HT1080 (cell line): ENCODE data around the gene PDE5A. TPM values are rescaled to one million over a fixed set of nuclear protein-coding genes. Genes with fewer than 3 reads are reported as not detected.

Source experiments
- DNase-seq: peaks from one replicate; pipeline ENCODE4 v3.0.0-alpha.2; 2015; ENCODE audit warnings: low read depth
- total RNA-seq: library from RNA; depleted of rRNA; stranded (reverse); fragments of >200 nt; shearing (Covaris generic); gene quantifications from 2 replicates; pipeline ENCODE4 v1.2.3, GENCODE V29; 2014

PDE5A gene
- total RNA-seq, 1 experiment from 2014 or later, result 1.4 TPM

DNA sequence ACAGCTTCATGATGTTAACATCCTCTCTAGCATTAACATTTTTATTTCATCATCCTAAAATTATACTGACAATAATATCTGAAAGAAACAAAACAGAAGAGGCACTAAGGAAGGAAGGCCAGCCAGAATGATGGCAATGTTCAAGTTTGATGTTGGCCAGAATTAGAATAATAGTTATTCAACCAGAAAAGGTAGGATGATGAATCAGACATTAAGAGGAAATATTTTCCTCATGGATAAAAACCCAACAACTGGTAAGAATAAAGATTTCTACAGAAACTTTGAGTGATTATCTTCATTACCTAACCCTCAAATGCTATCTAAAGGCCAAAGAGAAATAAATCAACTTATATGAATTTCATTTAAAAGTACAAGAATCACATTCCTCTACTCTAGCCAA, 105.2 kb downstream of the PDE5A start:
- DNase-seq, result no peak

DNA sequence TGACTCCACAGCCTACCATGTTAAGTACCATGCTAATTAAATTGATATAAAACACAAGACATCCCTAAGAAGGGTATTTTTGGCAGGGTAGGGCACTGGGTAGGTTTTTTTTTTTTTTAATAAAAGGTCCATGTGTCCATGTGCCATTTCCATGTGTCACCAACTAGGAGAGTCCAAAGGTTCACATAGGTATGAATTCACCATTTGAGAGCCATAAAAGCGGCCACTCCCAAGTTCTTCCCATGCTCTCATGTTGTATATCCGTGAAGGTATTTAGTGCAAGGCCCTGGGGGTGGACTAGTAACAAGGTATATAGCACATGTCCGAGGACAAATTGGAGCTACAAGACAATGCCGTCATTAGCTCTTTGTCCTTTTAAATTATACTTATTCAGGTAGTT, 107.3 kb downstream of the PDE5A start:
- no peak for DNase-seq

DNA sequence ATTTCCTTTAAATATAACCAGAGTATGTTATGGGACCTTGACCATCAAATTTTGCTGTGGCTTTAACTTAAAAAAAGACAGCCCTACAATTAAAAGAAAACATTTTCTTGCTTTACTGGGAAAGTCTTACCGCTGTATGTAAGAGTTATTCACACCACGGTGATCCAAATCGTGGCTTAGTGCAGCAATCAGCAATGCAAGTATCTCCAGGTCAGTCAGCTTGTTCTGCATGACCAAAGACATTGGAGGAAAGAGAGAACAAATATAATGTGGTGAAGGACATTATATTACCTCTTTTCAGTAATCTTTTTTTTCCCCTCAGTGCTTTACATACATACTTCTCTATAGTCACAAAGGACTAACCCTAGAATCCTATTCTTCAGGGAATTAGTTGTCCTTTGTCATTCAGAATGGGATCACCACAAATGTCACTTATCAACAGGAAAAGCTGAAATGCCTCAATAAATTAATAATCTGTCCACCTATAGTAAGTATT, 109.6 kb downstream of the PDE5A start:
- no peak for DNase-seq

GRCh38 chr4:119518230-119518892, 110.2 kb downstream of the PDE5A start:
- no peak for DNase-seq

- no peak for DNase-seq
Observed at GRCh38 chr4:119517361-119518229, 111.0 kb downstream of the PDE5A start.

- DNase-seq, result no peak
Observed at GRCh38 chr4:119512398-119512797, 116.2 kb downstream of the PDE5A start.

GRCh38 chr4:119510395-119511149, 118.0 kb downstream of the PDE5A start:
- DNase-seq, result no peak

GRCh38 chr4:119508281-119508680, 120.3 kb downstream of the PDE5A start:
- no peak for DNase-seq

- no peak for DNase-seq
Observed at GRCh38 chr4:119506806-119507205, 121.8 kb downstream of the PDE5A start.

DNA sequence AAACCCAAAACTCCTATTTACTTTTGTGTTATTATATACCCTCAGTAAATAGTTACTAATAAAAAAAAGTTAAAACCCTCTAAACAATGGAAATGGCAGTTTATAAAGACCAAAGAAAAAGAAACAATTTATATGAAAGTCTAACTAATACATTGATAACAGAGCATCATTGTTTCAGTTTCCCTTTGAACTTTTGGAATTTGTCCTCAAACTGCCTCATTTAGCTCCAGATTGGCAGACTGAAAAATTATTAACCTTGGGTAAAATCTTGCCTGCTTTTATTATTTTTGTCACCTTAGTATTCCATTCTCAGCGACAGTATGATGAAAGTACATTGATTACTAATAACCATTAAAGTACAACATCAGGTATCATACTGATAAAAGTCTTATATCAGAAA, 124.0 kb downstream of the PDE5A start:
- no peak for DNase-seq

- no peak for DNase-seq
Observed at GRCh38 chr4:119501740-119502139, 126.9 kb downstream of the PDE5A start.

- no peak for DNase-seq
Observed at GRCh38 chr4:119498527-119498926, 130.1 kb downstream of the PDE5A start.

DNA sequence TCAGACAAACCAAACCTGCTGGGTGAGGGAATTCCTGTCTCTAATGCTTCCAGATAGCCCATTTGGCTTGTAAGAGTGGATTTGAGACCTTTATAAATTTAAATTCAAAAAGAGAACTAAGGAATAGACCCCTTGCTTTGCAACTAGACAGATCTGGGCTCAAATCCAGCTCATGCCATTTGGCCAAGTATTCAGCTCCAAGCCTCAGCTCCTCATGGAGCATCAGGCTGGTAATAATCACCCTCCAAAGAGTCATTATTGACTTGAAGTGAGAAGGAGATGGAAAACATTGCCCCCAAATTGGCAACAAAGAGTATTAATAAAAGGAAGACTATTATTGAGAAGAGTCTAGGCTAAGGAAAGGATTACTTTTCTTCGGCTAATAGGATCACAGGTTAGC, 134.7 kb downstream of the PDE5A start:
- no peak for DNase-seq

- no peak for DNase-seq
Observed at GRCh38 chr4:119493419-119493818, 135.2 kb downstream of the PDE5A start.

DNA sequence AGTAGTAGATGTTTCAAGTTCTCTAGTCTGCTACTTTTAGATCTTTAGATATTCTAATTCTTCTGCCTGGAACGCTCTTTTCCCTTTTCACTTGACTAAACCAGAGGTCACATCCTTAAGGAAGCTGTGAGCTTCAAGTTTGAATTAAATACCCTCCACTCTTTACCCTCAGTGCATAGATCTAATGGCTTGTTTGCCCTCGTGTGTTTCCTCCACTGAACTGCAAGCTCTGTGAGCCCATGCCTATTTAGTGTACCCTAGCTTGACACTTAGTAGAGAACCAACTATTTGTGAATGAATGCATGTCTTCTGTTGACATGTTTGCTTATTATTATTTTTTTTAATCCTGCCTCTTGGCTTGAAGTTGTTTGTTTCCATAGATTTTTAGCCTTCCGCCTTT, 138.3 kb downstream of the PDE5A start:
- peak; percentile 11 for DNase-seq

GRCh38 chr4:119489305-119489704, 139.3 kb downstream of the PDE5A start:
- no peak for DNase-seq

- DNase-seq, result no peak
Observed at GRCh38 chr4:119480331-119480730, 148.3 kb downstream of the PDE5A start.

- no peak for DNase-seq
Observed at GRCh38 chr4:119479835-119480234, 148.8 kb downstream of the PDE5A start.

DNA sequence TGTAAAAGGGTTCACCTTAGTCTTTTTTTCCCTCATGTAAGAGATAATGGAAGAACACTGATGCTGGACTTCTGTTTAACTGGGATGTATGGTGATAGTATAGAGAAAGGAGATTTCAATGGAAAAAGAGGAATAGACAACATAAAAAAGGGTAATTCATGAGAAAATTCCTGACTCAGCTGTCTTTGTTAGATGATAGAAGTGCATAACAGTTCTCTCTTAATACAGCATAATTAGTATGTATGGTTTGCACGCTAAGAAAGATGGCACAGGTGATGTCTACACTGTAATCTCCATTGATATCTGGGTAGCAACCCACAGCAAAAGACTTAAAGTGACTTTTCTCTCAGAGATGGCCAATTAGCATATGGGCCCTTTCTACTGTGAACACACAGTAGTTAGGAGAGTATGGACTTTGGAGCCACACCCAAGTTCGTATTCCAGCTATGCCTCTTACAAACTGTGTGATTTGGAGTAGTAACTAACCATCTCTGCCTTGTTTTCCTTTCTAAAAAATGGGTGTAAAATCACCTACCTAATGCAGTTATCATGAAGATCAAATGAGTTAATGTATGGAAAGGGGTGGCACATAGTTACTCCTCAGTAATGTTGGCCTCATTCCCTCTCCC, 149.3 kb downstream of the PDE5A start:
- no peak for DNase-seq

GRCh38 chr4:119478446-119479179, 150.0 kb downstream of the PDE5A start:
- DNase-seq, result no peak
